Activated CD4-positive, alpha-beta T cell treated with anti-CD3 and anti-CD28 coated beads, Interleukin-2, amount 50 U/mL, for 16 hours (primary cell): ENCODE data around the gene AP5Z1.
A peak's percentile ranks its signal among the peaks of the same experiment; 100 is the strongest.

Experiments
- DNase-seq: peaks from one replicate; pipeline ENCODE4 v3.0.0-alpha.2; 2020

The AP5Z1 gene

DNA sequence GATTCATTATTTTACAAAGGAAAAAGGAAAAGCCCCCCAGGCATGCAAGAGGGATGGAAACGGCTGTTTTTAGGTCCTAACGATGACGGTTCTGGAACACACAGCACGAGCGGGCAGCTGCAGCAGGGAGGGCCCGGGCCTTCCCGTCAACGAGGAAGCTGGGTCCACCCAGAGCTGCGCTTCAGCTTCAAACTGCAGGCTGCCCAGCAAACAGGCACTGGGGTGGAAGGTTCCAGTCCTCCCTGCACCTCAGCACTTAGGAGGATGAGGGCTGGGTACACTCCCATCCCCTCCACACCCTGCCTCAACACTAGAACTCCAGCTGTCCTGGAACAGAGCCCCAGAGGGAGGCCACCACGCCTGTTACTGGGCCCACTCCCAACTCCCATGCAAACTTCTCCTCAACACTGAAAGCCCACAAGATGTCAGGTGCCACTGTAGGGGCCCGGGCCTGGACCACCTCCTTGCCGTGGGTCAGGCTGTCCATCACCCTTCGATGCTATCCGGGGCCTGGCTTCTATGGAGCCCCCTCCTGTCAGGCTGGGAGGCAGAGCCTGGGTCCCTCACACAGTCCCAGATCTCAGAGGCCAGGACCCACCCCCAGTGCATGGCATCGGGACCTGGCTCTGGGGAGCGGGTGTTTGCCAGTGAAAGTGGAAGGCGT lies 53.4 kb downstream of the AP5Z1 start:
- DNase-seq, result no peak

DNA sequence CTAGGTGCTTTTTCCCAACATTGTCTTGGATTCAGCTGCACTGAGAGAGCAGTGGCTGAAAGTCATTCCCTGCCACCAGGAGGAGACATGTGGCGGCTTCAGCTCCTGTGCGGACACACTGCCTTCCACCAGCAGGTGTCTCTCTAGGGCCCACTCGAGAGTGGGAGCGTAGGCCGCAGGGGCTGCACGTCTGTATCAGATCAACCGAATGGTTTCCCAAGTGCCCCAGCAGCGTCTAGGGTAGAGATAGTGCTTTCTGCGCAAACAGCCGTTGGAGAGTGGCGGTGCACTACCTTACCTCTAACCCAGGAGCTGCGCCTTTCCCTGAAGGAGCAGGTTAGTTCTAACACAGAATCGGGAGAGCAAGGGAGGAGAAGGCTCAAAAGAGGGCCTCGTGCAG lies 54.8 kb downstream of the AP5Z1 start:
- peak; percentile 68 for DNase-seq

DNA sequence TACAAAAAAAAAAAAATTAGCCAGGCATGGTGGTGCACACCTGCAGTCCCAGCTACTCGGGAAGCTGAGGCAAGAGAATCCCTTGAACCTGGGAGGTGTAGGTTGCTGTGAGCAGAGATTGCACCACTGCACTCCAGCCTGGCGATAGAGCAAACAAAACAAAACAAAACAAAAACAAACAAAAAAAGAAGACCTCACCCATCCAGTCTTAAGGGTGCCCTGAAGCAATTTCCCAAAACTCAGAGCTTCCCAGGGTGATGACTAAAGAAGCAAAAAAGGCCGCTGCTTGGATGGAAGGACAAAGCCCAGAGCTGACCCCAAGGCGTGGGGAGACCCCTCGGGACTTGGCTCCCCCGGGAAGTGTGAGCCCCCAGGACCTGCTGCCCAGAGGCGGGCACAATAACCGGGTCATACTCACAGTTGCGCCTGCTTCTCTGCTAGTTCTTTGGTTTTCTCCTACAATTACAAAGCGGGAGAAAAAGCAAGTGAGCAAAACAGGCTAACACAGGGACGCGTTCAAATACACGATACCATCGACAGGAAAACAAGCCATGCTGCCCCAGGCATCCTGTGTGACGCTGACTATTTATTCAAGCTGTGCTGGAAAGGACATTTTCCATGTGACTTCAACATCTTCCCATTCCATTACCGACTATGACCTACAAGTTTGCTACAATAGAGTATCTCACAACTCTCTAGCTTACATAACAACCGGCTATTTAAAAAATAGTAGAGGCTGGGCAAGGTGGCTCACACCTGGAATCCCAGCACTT lies 56.5 kb downstream of the AP5Z1 start:
- DNase-seq, result no peak

DNA sequence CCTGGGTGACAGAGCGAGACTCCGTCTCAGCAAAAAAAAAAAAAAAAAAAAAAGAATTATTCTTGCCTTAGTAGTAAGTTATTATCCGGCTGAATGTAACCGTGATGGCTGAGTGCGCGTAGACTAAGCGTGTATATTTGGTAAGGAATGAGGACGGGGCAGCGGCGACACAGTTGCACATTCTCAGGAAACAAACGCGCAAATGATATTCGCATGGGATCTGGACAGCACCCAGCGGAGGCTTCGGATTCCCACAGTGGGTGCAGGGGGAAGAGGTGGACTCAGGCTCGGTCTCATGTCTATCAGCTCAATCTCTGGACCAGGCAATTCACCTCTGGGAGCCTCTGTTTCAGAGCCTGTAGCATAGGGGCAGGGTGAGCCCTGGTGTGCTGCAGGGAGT lies 57.3 kb downstream of the AP5Z1 start:
- no peak for DNase-seq

DNA sequence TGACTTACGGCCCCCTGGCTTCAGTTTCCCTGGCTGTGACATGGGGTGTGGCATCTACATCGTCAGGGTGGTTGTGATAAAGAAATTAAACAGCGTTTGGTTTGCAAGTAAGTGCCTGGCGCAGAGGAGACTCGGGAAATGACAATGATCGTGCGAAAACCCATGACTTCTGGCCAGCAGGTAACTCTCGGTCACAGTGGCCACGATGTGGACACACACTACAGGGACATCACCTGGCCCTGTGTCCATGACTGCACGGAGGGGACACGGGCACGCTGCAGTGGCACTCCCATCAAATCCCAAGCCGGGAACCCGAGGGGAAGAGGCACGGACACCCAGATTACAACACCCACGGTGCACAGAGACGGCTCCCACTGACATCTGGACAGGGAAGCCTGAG lies 57.8 kb downstream of the AP5Z1 start:
- DNase-seq, result no peak

DNA sequence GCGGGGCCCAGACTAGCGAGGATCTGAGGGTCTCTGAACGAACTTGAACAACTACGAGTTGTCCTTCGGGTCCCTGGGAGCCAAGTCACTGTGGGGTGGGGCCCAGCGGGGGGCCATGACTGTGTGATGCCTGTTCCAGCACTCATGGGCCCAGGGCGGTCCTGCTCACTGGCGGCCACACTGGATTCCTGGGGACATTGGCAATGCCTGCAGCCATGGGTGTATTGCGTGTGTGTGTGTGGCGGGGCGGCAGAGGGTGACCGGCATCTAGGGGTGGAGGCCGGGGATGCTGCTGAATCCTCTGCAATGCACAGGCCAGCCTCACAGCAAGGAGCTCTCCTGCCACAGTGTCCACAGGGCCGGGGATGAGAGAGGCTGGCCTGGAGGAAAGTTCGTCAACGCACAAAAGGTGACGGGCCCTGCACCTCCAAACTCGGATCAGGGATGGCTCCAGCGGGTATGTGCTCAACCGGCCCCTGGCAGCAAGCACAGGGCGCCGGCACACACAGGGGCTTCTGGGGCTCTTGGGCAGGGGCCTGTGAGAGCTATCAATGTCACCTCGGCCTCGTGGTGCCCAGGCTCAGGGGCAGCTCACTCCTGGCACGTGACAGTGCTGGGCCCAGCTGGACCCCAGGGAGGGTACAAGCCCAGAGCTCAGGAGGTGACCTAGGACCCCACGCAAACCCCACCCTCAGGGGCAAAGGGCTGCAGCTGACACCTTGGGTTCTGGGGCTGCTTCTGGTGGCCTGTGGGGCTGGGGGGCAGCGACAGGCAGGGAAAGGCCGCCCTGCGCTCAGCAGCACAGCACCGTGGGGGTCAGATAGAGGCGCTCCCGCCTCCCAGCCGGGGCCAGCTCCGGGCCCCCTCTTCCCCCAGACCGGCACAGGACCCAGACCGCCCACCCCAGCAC lies 58.5 kb downstream of the AP5Z1 start:
- no peak for DNase-seq

DNA sequence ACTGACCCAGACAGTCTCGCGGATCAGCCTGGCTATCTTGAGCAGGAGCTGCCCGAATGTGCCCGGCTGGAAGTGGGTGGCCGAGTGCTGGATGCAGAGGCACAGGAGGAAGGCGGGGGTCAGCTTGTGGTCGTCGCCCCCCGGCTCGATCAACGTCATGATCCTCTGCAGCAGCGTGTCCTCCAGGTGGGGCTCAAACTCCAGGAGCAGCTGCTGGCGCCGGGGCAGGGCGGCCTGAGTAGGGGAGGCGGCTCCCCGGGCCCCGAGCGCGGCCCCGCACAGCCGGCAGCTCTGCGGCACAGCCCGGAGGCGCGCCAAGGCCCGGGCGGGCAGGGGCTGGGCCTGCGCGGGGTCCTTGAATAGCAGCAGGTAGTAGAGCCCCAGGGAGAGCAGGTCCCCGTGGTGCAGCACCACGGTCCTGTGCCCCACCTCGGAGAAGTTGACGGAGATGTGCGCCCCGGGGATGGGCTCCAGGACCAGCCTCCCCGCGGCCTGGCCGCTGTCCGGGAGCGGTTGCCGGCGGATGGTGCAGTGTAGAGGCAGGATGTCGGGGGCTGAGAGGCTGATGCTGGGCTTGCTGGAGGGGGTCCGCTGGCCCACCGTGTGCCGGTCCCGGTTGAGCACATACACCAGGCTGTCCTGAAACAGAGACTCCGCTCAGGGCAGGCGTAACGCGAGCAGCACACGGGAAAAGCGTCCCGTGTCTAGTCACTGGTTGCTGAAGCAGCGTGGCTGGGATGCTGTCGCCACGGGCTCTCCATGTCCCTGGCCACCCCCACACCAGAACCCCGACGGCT lies 59.4 kb downstream of the AP5Z1 start:
- DNase-seq, result no peak

DNA sequence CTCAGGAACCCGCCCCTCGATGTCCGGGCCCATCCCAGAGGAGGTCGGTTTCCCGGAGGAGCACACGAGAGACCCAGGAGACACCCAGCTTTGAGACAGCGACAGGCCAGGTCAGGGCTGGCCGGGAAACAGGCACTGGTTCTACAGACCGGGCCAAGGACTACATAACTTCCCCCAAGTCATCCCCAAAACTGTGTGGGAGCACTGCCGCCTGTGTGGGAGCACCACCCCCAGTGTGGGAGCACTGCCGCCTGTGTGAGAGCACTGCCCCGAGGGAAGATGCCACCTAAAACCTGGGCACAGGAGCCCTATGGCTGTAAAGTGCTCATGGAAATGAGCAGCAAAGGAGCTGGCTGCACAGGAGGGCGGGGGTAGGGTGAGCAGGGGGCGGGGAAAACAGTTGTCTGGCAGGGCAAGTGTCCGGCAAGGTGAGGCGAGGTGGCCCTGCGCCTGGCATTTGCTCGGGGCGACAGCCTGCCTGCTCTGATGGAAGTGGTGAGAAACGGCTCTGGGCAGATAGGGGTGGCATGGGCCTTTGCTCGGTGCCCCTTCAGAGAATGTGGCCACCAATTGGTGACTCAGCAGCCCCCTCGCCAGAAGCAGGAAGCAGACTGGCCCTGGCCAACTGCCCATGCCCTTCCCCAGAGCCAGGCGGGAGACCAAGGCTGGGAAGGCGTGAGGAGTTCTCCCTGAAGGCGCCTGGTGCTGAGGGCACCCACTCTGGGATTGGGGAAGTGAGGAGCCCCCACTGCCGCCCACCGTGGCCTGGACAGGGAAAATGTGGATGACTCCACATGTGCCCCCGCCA lies 60.2 kb downstream of the AP5Z1 start:
- no peak for DNase-seq

DNA sequence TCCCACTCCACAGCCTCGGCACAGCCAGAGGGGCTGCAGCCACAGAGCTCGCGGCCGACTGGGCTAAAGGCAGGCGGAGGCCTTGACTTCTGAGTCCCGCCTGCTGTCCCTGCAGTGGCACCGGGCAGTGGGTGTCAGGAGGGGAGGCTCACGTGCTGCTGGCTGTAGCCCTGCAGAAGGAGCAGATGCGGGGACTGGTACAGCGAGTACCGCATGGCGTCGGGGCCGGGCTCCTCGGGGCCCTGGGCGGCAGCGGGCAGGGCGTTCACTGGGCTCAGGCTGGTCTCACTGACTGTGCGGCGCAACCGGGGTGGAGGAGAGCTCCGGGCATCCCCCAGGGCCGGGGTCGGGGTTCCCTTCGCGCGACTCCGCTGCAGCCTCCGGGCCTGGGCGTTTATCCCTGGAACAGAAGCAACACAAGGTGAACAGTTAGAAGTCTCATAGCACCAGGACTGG lies 60.8 kb downstream of the AP5Z1 start:
- no peak for DNase-seq

DNA sequence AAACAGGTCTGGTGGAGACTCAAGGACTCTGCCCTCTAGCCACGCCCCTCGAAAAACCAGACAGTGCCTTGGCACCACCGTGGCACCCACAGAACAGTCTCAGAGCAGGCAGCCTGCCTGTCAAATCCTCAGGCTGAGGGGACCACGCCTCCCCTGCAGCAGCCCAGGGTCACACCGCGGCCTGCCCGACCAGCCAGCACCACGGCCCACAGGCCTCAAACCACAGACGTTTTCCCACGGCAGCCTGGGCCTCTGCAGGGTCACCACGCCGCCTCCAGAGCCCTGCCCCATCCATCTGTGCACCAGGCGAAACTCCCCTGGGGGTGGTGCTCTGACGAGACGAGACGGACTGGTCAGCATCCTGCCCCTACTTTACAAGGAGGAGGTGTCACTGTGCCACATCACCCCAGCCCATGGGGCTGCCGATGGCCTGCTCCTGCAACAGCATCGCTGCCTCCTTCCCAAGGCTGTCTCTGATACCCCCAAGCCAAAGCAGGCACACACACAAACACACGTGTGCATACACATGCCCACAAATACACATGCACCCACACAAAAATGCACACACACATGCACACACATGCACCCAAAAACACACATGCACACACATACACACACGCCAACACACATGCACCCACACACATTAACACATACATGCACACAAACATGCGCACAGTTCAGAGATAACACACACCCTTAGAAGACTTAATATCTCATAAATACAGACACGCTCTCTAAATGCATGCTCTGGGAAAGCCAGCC lies 61.8 kb downstream of the AP5Z1 start:
- DNase-seq, result no peak

DNA sequence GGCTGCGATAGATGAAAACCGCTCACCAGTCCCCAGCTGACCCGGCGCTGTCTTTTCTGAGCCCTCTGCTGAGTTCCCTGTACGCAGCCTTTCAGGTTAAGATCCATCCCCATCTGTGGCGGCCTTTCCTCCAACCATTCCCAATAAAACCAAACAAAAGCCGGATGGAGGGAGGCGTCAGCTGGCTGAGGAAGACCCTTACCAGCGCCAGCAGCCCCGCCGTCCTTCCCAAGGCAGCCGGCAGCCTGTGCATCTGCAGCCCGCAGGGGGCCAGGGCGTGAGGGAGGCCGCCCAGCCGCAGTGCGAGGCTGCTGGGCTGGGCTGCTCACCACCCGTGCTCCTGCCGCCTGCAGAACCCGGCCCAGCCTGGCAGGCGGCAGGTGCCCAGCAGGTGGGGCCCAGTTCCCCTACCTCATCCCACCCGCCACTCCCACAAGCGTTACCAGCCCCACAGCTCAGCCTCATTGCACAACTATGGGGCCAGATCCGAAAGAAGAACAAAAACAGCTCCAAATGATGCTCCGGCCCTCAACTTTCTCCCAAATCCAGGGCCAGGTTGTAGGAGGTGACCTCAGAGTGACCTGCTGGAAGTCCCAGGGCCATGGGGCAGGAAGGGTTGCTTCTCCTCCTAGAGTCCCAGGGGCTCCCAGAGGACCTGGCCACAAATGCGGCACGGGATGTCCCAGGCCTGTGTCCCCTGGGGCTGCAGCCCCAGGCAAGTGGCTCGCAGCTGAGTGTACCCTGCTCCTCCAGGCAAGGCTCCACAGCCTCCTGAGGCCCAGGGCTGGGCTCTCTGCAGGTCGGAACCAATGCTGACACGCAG lies 62.6 kb downstream of the AP5Z1 start:
- no peak for DNase-seq

DNA sequence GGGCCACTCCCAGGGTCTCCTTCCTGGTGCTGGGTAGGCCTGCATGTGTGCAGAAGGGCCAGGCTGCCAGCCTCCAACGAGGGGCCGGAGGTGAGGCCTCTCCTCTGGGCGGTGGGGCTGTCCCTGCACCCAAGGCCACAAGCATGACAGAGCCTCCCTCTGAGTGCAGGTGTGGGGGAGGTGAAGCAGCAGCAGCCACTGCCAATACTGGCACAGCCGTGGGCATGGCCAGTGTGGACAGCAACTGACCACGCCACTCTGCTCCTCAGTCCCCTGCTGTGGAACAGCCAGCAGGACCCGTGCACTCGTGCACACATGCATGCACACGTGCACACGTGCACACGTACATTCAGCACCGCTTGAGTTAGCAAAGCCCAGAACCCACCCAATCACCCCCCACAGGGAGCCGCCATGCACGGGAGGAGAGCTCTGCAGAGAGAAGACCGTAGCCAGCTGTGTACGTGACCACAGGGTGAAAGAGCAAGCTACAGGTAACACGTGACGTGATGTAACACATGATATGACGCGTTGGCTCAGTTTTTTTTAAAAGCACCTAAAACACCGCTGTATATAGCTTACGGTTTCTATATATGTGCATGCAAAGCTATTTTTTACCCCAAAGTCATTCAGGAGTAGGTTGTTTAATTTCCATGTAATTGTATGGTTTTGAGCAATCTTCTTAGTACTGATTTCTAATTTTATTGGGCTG lies 63.4 kb downstream of the AP5Z1 start:
- DNase-seq, result no peak

DNA sequence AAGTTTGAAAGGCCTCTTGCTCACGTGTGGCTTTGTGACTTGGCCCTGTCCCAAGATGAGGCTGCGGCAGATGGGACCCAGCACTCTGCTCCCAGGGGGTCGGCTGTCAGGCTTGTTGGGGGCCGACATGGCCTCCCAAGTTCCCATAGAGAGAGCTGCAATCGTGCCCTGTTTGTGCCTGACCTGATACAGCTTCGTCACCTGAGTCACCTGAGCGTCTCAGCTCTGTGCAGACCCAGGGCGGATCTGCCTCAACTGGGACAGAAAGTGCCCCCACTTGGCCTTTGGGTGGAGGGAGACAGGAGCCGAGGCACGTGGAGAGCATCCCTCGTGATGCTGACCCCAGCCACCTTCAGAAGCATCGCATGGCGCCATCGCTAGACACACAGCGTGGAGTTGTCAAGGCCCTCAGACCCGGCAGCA lies 64.7 kb downstream of the AP5Z1 start:
- DNase-seq, result no peak
